H9 (cell line): ENCODE results near the gene KCNE4. TPM values are rescaled to one million over a fixed set of nuclear protein-coding genes. Genes with fewer than 3 reads are reported as not detected.
A peak's percentile ranks its signal among the peaks of the same experiment; 100 is the strongest.

ENCODE experiments used
- DNase-seq: peaks from one replicate; pipeline ENCODE4 v3.0.0-alpha.2; 2017
- H2AFZ ChIP-seq: one replicate; pipeline ENCODE4 v1.6.1; 2013; ENCODE audit warnings: mild to moderate bottlenecking, low read length, control low read depth, moderate library complexity
- H2AK5ac ChIP-seq: 2 replicates; pipeline ENCODE4 v1.6.1; 2013; ENCODE audit warnings: low read length, control low read depth, mixed read lengths; ENCODE audit not compliant: insufficient read length
- H2BK120ac ChIP-seq: one replicate; pipeline ENCODE4 v1.6.1; 2013; ENCODE audit warnings: low read depth, mild to moderate bottlenecking, low read length, control low read depth, inconsistent platforms; ENCODE audit not compliant: poor library complexity, severe bottlenecking
- H2BK12ac ChIP-seq: 2 replicates; pipeline ENCODE4 v1.6.1; 2013; ENCODE audit warnings: low read length, control low read depth, mixed read lengths, low read depth; ENCODE audit not compliant: insufficient read length
- H2BK15ac ChIP-seq: 2 replicates; pipeline ENCODE4 v1.6.1; 2013; ENCODE audit warnings: low read depth, low read length, control low read depth
- H2BK20ac ChIP-seq: one replicate; pipeline ENCODE4 v1.6.1; 2013; ENCODE audit warnings: low read depth, mild to moderate bottlenecking, low read length, control low read depth, inconsistent platforms; ENCODE audit not compliant: poor library complexity, severe bottlenecking
- H2BK5ac ChIP-seq: 2 replicates; pipeline ENCODE4 v1.6.1; 2013; ENCODE audit warnings: low read length, control low read depth, mixed read lengths; ENCODE audit not compliant: insufficient read length
- H3K14ac ChIP-seq: 2 replicates; pipeline ENCODE4 v1.6.1; 2013; ENCODE audit warnings: low read length, control low read depth; ENCODE audit not compliant: insufficient read depth
- H3K18ac ChIP-seq: 2 replicates; pipeline ENCODE4 v1.6.1; 2013; ENCODE audit warnings: low read depth, mild to moderate bottlenecking, mixed read lengths, low read length, control low read depth; ENCODE audit not compliant: insufficient read length
- H3K23ac ChIP-seq: 2 replicates; pipeline ENCODE4 v1.6.1; 2013; ENCODE audit warnings: low read length, control low read depth, mixed read lengths, low read depth; ENCODE audit not compliant: insufficient read length
- H3K23me2 ChIP-seq: 2 replicates; pipeline ENCODE4 v1.6.1; 2013; ENCODE audit warnings: low read depth, mild to moderate bottlenecking, mixed read lengths, low read length, control low read depth; ENCODE audit not compliant: insufficient read length, poor library complexity, severe bottlenecking
- H3K27ac ChIP-seq: 2 replicates; pipeline ENCODE4 v1.5.1; 2013; ENCODE audit warnings: low read length, control low read depth, mixed read lengths, low read depth; ENCODE audit not compliant: insufficient read length
- H3K27me3 ChIP-seq: 2 replicates; pipeline ENCODE4 v1.6.1; 2013; ENCODE audit warnings: low read length, control low read depth, inconsistent platforms; ENCODE audit not compliant: insufficient read depth
- H3K4ac ChIP-seq: 2 replicates; pipeline ENCODE4 v1.6.1; 2013; ENCODE audit warnings: low read depth, mild to moderate bottlenecking, control low read depth, inconsistent platforms, low read length, moderate library complexity
- H3K4me1 ChIP-seq: 2 replicates; pipeline ENCODE4 v1.6.1; 2013; ENCODE audit warnings: low read length, control low read depth, inconsistent platforms; ENCODE audit not compliant: insufficient read depth
- H3K4me2 ChIP-seq: 2 replicates; pipeline ENCODE4 v1.6.1; 2013; ENCODE audit warnings: low read length, control low read depth, mixed read lengths; ENCODE audit not compliant: insufficient read length, insufficient read depth
- H3K56ac ChIP-seq: 2 replicates; pipeline ENCODE4 v1.6.1; 2013; ENCODE audit warnings: low read depth, mild to moderate bottlenecking, mixed read lengths, low read length, control low read depth; ENCODE audit not compliant: insufficient read length
- H3K79me1 ChIP-seq: 2 replicates; pipeline ENCODE4 v1.6.1; 2013; ENCODE audit warnings: low read depth, mild to moderate bottlenecking, moderate library complexity, low read length, control low read depth, inconsistent platforms; ENCODE audit not compliant: insufficient read depth, poor library complexity, severe bottlenecking
- H3K79me2 ChIP-seq: 2 replicates; pipeline ENCODE4 v1.6.1; 2013; ENCODE audit warnings: low read length, control low read depth, inconsistent platforms; ENCODE audit not compliant: insufficient read depth
- H3K9ac ChIP-seq: 2 replicates; pipeline ENCODE4 v1.6.1; 2013; ENCODE audit warnings: low read length, control low read depth, mixed read lengths; ENCODE audit not compliant: insufficient read length; ENCODE audit errors: extremely low read depth
- H3K9me3 ChIP-seq: one replicate; pipeline ENCODE4 v1.6.1; 2013; ENCODE audit warnings: low read depth, low read length, inconsistent platforms; ENCODE audit not compliant: control insufficient read depth
- H3T11ph ChIP-seq: one replicate; pipeline ENCODE4 v1.6.1; 2013; ENCODE audit warnings: mild to moderate bottlenecking, low read length, control low read depth, inconsistent platforms
- H4K20me1 ChIP-seq: one replicate; pipeline ENCODE4 v1.6.1; 2013; ENCODE audit not compliant: control insufficient read depth, insufficient read length, insufficient read depth
- H4K5ac ChIP-seq: 2 replicates; pipeline ENCODE4 v1.6.1; 2013; ENCODE audit warnings: low read depth, mild to moderate bottlenecking, mixed read lengths, low read length, control low read depth; ENCODE audit not compliant: insufficient read length
- H4K8ac ChIP-seq: replicated peaks from 2 replicates; pipeline ENCODE4 v1.6.1; 2013; ENCODE audit warnings: low read length, control low read depth, mixed read lengths, low read depth; ENCODE audit not compliant: insufficient read length
- H4K91ac ChIP-seq: 2 replicates; pipeline ENCODE4 v1.6.1; 2013; ENCODE audit warnings: low read depth, mild to moderate bottlenecking, moderate library complexity, mixed read lengths, low read length, control low read depth; ENCODE audit not compliant: insufficient read length
- H3K27ac Mint-ChIP-seq, 3 experiments: 2 replicates in 2 of 3; 3 replicates in 1 of 3; pipeline ENCODE4 v1.8.0; 2020 to 2021; ENCODE audit warnings: mixed read lengths in 3 of 3, mild to moderate bottlenecking in 1 of 3, moderate library complexity in 1 of 3
- H3K27me3 Mint-ChIP-seq: 2 replicates; pipeline ENCODE4 v1.8.0; 2021; ENCODE audit warnings: low read depth, mild to moderate bottlenecking, moderate library complexity, mixed read lengths
- H3K36me3 Mint-ChIP-seq, 3 experiments: 2 replicates in 2 of 3; 3 replicates in 1 of 3; pipeline ENCODE4 v1.8.0; 2020 to 2021; ENCODE audit warnings: low read depth in 3 of 3, mixed read lengths in 3 of 3; ENCODE audit not compliant: insufficient read depth in 1 of 3
- H3K4me1 Mint-ChIP-seq, 2 experiments: 2 replicates each; pipeline ENCODE4 v1.8.0; 2020; ENCODE audit warnings: mixed read lengths in 2 of 2
- H3K4me3 Mint-ChIP-seq, 2 experiments: 2 replicates in 1 of 2; 3 replicates in 1 of 2; pipeline ENCODE4 v1.8.0; 2020 to 2021; ENCODE audit warnings: mild to moderate bottlenecking in 2 of 2, mixed read lengths in 2 of 2, moderate library complexity in 1 of 2
- H3K9me3 Mint-ChIP-seq, 2 experiments: 2 replicates in 1 of 2; 3 replicates in 1 of 2; pipeline ENCODE4 v1.8.0; 2020; ENCODE audit warnings: mild to moderate bottlenecking in 2 of 2, mixed read lengths in 2 of 2, moderate library complexity in 1 of 2
- WGBS: extraction: QIAGEN DNeasy Blood & Tissue Kit; methylation state at CpG from one replicate; pipeline ENCODE4 v1.1.7; 2013; ENCODE audit warnings: missing lambda C conversion rate, low lambda C conversion rate, mixed read lengths; ENCODE audit not compliant: insufficient read length; ENCODE audit errors: extremely low coverage; 5-methylcytosine and 5-hydroxymethylcytosine counted together
- total RNA-seq: library from RNA; stranded (reverse); gene quantifications from 2 replicates; pipeline ENCODE4 v1.2.1, GENCODE V29; 2021
- TF ChIP-seq, protein P1 (sequence below): fragments of 200-600 bp; sonication (generic); conservative IDR thresholded peaks from 3 replicates; pipeline ENCODE4 v1.8.0; 2021; ENCODE audit warnings: antibody characterized with exemption, mild to moderate bottlenecking

KCNE4 gene
- total RNA-seq, 1 experiment from 2014 or later: 0.24 TPM

DNA sequence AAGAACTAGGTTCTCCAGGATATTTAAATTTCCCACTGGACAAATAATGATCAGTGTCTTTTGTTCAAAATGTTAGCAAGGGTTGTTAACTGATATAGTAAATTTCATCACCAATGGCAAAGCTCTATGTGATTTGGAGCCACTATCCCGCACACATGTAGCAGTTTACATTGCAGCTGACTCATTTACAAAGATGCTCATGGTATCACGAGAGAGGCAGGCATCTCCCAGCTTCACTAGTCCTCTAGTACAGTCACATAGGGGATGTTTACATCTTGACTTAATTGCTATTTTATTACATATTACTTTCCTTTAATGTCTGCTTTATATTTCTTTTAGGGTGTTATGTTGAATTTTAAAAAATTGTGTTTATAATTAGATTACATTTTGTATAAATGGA, 30.7 kb downstream of the KCNE4 start:
- Histone ChIP-seq H4K91ac (no peak overlapping the region), H3K14ac (no peak overlapping the region), H2AFZ (no peak overlapping the region), H3K27me3 (no peaks in the 10 kb centered on the region), H3K27ac (no peak overlapping the region), H3K4me1 (no peaks in the 10 kb centered on the region; the same call in 1 of the 2 replicates), H3K23ac (no peak overlapping the region), H4K5ac (no peak overlapping the region), H3K79me2 (no peaks in the 10 kb centered on the region), H2BK20ac (peak overlapping the region; percentile 60), H3K79me1 (no peaks in the 10 kb centered on the region), H4K8ac (no peak overlapping the region), H2BK15ac (no peak overlapping the region), H2BK120ac (no peak overlapping the region), H2AK5ac (no peak overlapping the region), H3T11ph (no peak overlapping the region), H3K4ac (no peak overlapping the region), H2BK5ac (no peak overlapping the region), H2BK12ac (no peak overlapping the region), H3K18ac (no peak overlapping the region), H4K20me1 (no peaks in the 10 kb centered on the region), H3K9me3 (no peaks in the 10 kb centered on the region), H3K9ac (no peak overlapping the region), H3K4me2 (no peak overlapping the region), H3K23me2 (no peaks in the 10 kb centered on the region), H3K56ac (no peak overlapping the region)
- Mint-ChIP-seq H3K4me3 (no peak overlapping the region), H3K27me3 (no peaks in the 10 kb centered on the region), H3K27ac (no peak overlapping the region), H3K4me1 (peaks cover 4 to 8% of the 10 kb centered on the region in 2 experiments), H3K36me3 (no peaks in the 10 kb centered on the region), H3K9me3 (no peaks in the 10 kb centered on the region)
- no peak for DNase-seq
- no CpG with 5 or more reads among the region's 2 CpGs for WGBS
- TF ChIP-seq, protein P1, sequence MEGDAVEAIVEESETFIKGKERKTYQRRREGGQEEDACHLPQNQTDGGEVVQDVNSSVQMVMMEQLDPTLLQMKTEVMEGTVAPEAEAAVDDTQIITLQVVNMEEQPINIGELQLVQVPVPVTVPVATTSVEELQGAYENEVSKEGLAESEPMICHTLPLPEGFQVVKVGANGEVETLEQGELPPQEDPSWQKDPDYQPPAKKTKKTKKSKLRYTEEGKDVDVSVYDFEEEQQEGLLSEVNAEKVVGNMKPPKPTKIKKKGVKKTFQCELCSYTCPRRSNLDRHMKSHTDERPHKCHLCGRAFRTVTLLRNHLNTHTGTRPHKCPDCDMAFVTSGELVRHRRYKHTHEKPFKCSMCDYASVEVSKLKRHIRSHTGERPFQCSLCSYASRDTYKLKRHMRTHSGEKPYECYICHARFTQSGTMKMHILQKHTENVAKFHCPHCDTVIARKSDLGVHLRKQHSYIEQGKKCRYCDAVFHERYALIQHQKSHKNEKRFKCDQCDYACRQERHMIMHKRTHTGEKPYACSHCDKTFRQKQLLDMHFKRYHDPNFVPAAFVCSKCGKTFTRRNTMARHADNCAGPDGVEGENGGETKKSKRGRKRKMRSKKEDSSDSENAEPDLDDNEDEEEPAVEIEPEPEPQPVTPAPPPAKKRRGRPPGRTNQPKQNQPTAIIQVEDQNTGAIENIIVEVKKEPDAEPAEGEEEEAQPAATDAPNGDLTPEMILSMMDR: no peak
